ENCODE results near the gene PPP3CB. TPM values are rescaled to one million over a fixed set of nuclear protein-coding genes. Genes with fewer than 3 reads are reported as not detected.
"Not testable (repeated sequence)": the region's sequence is repeated elsewhere in the genome, so short reads cannot be mapped to it uniquely, and the experiment has no call there.

The PPP3CB gene
- total RNA-seq, 1 experiment from 2014 or later: 5.9 TPM

GRCh38 chr10:73407495-73407894 is 88.3 kb downstream of the PPP3CB start:
- peaks cover 10% of the 10 kb centered on the region for H3K36me3 ChIP-seq
- no peak for DNase-seq
- no peaks in the 10 kb centered on the region for H3K9me3 ChIP-seq
- no peaks in the 10 kb centered on the region for H3K27me3 ChIP-seq
- H3K4me3 ChIP-seq: no peak overlapping the region

GRCh38 chr10:73406846-73407245 is 89.0 kb downstream of the PPP3CB start:
- Histone ChIP-seq H3K9me3 (no peaks in the 10 kb centered on the region), H3K4me3 (no peak overlapping the region), H3K27me3 (no peaks in the 10 kb centered on the region), H3K36me3 (peaks cover 10% of the 10 kb centered on the region)
- DNase-seq: no peak

GRCh38 chr10:73405556-73405955 is 90.3 kb downstream of the PPP3CB start:
- H3K4me3 ChIP-seq: no peak overlapping the region
- no peak for DNase-seq
- peaks cover 12% of the 10 kb centered on the region for H3K36me3 ChIP-seq
- no peaks in the 10 kb centered on the region for H3K9me3 ChIP-seq
- no peaks in the 10 kb centered on the region for H3K27me3 ChIP-seq

GRCh38 chr10:73404690-73405089 is 91.1 kb downstream of the PPP3CB start:
- H3K9me3 ChIP-seq: no peaks in the 10 kb centered on the region
- DNase-seq: no peak
- H3K36me3 ChIP-seq: peaks cover 19% of the 10 kb centered on the region
- no peak overlapping the region for H3K4me3 ChIP-seq
- H3K27me3 ChIP-seq: no peaks in the 10 kb centered on the region

GRCh38 chr10:73401636-73402035 is 94.2 kb downstream of the PPP3CB start:
- Histone ChIP-seq H3K4me3 (no peak overlapping the region), H3K9me3 (no peaks in the 10 kb centered on the region), H3K36me3 (peaks cover 36% of the 10 kb centered on the region), H3K27me3 (no peaks in the 10 kb centered on the region)
- DNase-seq: no peak

- Histone ChIP-seq H3K36me3 (peaks cover 61% of the 10 kb centered on the region), H3K4me3 (no peak overlapping the region), H3K27me3 (no peaks in the 10 kb centered on the region), H3K9me3 (no peaks in the 10 kb centered on the region)
- DNase-seq: no peak
Observed at GRCh38 chr10:73399063-73399462, 96.8 kb downstream of the PPP3CB start.

GRCh38 chr10:73398024-73398423 is 97.8 kb downstream of the PPP3CB start:
- Histone ChIP-seq H3K27me3 (no peaks in the 10 kb centered on the region), H3K36me3 (peaks cover 67% of the 10 kb centered on the region), H3K4me3 (no peak overlapping the region), H3K9me3 (no peaks in the 10 kb centered on the region)
- no peak for DNase-seq

GRCh38 chr10:73394325-73394724 is 101.5 kb downstream of the PPP3CB start:
- H3K9me3 ChIP-seq, DNase-seq, H3K27me3 ChIP-seq, H3K4me3 ChIP-seq: not testable (repeated sequence)
- peaks cover 68% of the 10 kb centered on the region for H3K36me3 ChIP-seq

- DNase-seq: no peak
- no peaks in the 10 kb centered on the region for H3K9me3 ChIP-seq
- H3K4me3 ChIP-seq: no peak overlapping the region
- peaks cover 57% of the 10 kb centered on the region for H3K36me3 ChIP-seq
- H3K27me3 ChIP-seq: no peaks in the 10 kb centered on the region
Observed at GRCh38 chr10:73388228-73388627, 107.6 kb downstream of the PPP3CB start.

GRCh38 chr10:73386583-73386982 is 109.2 kb downstream of the PPP3CB start:
- no peaks in the 10 kb centered on the region for H3K9me3 ChIP-seq
- H3K27me3 ChIP-seq: no peaks in the 10 kb centered on the region
- DNase-seq: no peak
- no peak overlapping the region for H3K4me3 ChIP-seq
- peaks cover 63% of the 10 kb centered on the region for H3K36me3 ChIP-seq

Other genes with a start within 250 kb of the PPP3CB start
- gene DNAJC9, start 248.8 kb downstream of the PPP3CB start, total RNA-seq (2014; rRNA removed; shearing (Covaris generic); ENCODE audit: low replicate concordance): 31.1 and 39.5 TPM in 2 replicates
- 61.4 TPM in 2 replicates for gene MRPS16, start 243.4 kb downstream of the PPP3CB start, total RNA-seq (2014; rRNA removed; shearing (Covaris generic); ENCODE audit: low replicate concordance)
- 2.8 and 4.1 TPM in 2 replicates for gene CFAP70, start 137.2 kb downstream of the PPP3CB start, total RNA-seq (2014; rRNA removed; shearing (Covaris generic); ENCODE audit: low replicate concordance)
- 32.7 and 62.7 TPM in 2 replicates for gene ANXA7, start 82.0 kb downstream of the PPP3CB start, total RNA-seq (2014; rRNA removed; shearing (Covaris generic); ENCODE audit: low replicate concordance)
- gene MSS51, start 62.5 kb downstream of the PPP3CB start, total RNA-seq (2014; rRNA removed; shearing (Covaris generic); ENCODE audit: low replicate concordance): 0.10 and 2.4 TPM in 2 replicates
- gene USP54, start 95.3 kb upstream of the PPP3CB start, total RNA-seq (2014; rRNA removed; shearing (Covaris generic); ENCODE audit: low replicate concordance): 5.3 and 10.2 TPM in 2 replicates
- gene MYOZ1, start 145.4 kb upstream of the PPP3CB start, total RNA-seq (2014; rRNA removed; shearing (Covaris generic); ENCODE audit: low replicate concordance): not detected in 2 replicates
- not detected in 2 replicates for gene SYNPO2L, start 160.0 kb upstream of the PPP3CB start, total RNA-seq (2014; rRNA removed; shearing (Covaris generic); ENCODE audit: low replicate concordance)
- gene AGAP5, start 202.1 kb upstream of the PPP3CB start, total RNA-seq (2014; rRNA removed; shearing (Covaris generic); ENCODE audit: low replicate concordance): 1.1 and 3.1 TPM in 2 replicates
- 58.8 and 74.6 TPM in 2 replicates for gene SEC24C, start 248.3 kb upstream of the PPP3CB start, total RNA-seq (2014; rRNA removed; shearing (Covaris generic); ENCODE audit: low replicate concordance)

Measured in MG63 (cell line).